Mammary epithelial cell (primary cell): ENCODE results near the gene FMNL3.

ENCODE experiments used
- EZH2 ChIP-seq: IDR thresholded peaks from 2 replicates; pipeline ENCODE4 v1.6.1; 2012; ENCODE audit warnings: low read length, inconsistent platforms, borderline replicate concordance
- TF ChIP-seq, protein P1 (sequence below), 2 donors: IDR thresholded peaks in 1 of 2; conservative IDR thresholded peaks in 1 of 2; 2 replicates each; pipeline ENCODE4 v1.5.1; 2011 to 2012; ENCODE audit warnings: inconsistent platforms in 2 of 2, low read length in 2 of 2, mild to moderate bottlenecking in 2 of 2, control low read depth in 1 of 2, low read depth in 1 of 2; ENCODE audit not compliant: insufficient read depth in 1 of 2; ENCODE audit errors: extremely low read depth in 1 of 2

GRCh38 chr12:49733219-49734017 lies 26.2 kb upstream of the FMNL3 start:
- TF ChIP-seq, protein P1, sequence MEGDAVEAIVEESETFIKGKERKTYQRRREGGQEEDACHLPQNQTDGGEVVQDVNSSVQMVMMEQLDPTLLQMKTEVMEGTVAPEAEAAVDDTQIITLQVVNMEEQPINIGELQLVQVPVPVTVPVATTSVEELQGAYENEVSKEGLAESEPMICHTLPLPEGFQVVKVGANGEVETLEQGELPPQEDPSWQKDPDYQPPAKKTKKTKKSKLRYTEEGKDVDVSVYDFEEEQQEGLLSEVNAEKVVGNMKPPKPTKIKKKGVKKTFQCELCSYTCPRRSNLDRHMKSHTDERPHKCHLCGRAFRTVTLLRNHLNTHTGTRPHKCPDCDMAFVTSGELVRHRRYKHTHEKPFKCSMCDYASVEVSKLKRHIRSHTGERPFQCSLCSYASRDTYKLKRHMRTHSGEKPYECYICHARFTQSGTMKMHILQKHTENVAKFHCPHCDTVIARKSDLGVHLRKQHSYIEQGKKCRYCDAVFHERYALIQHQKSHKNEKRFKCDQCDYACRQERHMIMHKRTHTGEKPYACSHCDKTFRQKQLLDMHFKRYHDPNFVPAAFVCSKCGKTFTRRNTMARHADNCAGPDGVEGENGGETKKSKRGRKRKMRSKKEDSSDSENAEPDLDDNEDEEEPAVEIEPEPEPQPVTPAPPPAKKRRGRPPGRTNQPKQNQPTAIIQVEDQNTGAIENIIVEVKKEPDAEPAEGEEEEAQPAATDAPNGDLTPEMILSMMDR (conservative IDR thresholded peaks at IDR 0.05 in 1 of 2, IDR thresholded peaks at IDR 0.05 in 1 of 2; ENCODE audit: extremely low read depth in 1 of 2, insufficient read depth in 1 of 2, low read depth in 1 of 2, low read length in 2 of 2) = no peak
- no peak for TF ChIP-seq EZH2
